ENCODE data around the gene ERC1.
"Not testable (repeated sequence)": the region's sequence is repeated elsewhere in the genome, so short reads cannot be mapped to it uniquely, and the experiment has no call there.

Gene ERC1

GRCh38 chr12:1034751-1035457, 43.9 kb downstream of the ERC1 start:
- no peak for DNase-seq

GRCh38 chr12:1041478-1041877, 50.5 kb downstream of the ERC1 start:
- DNase-seq: no peak

DNA sequence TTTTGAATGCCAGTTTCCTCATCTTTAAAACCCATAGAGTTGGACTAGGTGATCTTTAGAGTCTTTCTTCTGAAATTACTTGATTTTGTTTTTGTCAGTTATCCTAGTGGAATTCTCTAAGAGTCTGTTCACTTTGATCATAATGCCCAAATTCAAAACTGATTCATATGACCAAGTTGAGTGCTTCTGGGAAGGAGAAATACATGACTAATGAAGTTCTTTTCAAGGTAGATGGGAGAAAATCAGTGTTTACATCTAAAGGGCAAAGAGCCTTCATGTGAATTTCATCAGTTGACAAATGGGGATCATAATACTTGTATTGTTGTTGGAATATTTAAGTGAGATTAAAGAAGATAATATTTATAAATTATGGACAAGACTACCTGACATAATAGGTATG, 53.2 kb downstream of the ERC1 start:
- no peak for DNase-seq

DNA sequence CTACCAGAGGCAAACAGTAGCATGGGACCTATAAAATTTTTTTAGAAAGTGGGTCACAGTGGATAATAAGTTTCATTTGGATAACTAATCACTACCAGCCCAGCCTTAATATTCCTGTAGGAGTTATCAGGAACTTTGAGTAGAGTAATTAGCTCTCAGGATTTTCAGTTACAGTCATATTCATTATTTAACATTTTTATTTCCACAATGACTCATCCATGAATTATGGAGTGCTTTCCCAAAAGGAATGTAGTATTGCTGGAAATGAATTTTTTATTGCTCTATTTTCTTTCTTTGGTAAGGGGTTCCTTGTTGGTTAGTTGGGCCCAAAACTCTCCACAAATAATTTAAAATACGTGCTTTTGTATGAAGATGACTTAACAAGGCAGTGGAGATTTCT, 53.7 kb downstream of the ERC1 start:
- DNase-seq: peak in 1 of 2 experiments; percentile 42

- DNase-seq: no peak
Measured at GRCh38 chr12:1046727-1047126, 55.7 kb downstream of the ERC1 start.

- DNase-seq: no peak
Measured at GRCh38 chr12:1047898-1048660, 57.1 kb downstream of the ERC1 start.

- DNase-seq: no peak
Measured at GRCh38 chr12:1050059-1050707, 59.2 kb downstream of the ERC1 start.

DNA sequence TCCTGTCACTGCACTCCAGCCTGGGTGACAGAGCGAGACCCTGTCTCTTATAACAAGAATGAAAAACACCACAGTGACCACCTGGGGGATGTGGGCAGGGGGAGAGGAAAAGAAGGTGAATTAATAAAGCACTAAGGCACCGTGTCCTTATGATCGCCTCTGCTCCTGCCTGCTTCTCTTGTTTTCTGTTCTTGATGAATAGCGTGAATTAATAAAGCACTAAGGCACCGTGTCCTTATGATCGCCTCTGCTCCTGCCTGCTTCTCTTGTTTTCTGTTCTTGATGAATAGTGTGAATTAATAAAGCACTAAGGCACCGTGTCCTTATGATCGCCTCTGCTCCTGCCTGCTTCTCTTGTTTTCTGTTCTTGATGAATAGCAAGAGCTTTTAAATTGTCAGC, 60.6 kb downstream of the ERC1 start:
- not testable (repeated sequence) for DNase-seq

GRCh38 chr12:1053690-1054089, 62.7 kb downstream of the ERC1 start:
- no peak for DNase-seq

- DNase-seq: no peak
Measured at GRCh38 chr12:1054117-1054870, 63.3 kb downstream of the ERC1 start.

GRCh38 chr12:1056390-1056789, 65.4 kb downstream of the ERC1 start:
- no peak for DNase-seq

GRCh38 chr12:1058423-1058822, 67.4 kb downstream of the ERC1 start:
- DNase-seq: no peak

- DNase-seq: no peak
Measured at GRCh38 chr12:1059162-1059561, 68.1 kb downstream of the ERC1 start.

DNA sequence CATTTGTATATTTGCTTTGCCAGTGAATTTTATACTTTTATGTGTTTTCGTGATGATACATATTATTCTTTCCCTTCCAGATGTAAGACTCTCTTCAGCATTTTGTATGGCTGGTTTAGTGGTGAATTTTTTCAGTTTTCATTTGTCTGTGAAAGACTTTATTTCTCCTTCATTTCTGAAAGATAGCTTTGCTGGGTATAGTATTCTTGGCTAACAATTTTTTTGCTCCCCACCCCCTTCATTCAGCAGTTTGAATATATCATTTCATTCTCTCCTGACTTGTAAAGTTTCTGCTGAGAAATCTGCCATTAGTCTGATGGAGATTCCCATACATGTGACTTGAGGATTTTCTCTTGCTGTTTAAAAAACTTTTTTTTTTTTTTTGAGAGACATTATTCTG, 72.8 kb downstream of the ERC1 start:
- DNase-seq: no peak

GRCh38 chr12:1064317-1064716, 73.3 kb downstream of the ERC1 start:
- DNase-seq: no peak

GRCh38 chr12:1065629-1066028, 74.6 kb downstream of the ERC1 start:
- no peak for DNase-seq

DNA sequence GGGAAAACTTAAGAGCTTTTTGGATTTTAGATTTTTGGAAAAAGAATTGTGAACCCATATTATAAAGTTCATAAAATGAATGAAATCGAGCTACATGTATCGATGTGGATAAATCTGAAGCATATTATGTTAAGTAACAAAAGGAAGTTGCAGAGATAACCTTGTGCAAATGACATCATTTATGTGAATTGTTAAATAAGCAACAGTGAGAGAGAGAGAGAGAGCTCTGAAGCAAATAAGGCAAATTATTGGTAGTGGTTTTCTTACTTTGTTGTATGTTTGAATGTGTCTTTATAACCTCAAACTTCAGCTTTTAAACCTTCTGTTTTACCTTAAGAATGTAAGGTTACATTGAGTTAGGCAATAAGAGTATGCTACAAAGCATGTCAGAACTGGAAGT, 78.8 kb downstream of the ERC1 start:
- DNase-seq: no peak

GRCh38 chr12:1071182-1071581, 80.2 kb downstream of the ERC1 start:
- no peak for DNase-seq

GRCh38 chr12:1073652-1074051, 82.6 kb downstream of the ERC1 start:
- DNase-seq: no peak

- DNase-seq: no peak
Measured at GRCh38 chr12:1077036-1077803, 86.2 kb downstream of the ERC1 start.

DNA sequence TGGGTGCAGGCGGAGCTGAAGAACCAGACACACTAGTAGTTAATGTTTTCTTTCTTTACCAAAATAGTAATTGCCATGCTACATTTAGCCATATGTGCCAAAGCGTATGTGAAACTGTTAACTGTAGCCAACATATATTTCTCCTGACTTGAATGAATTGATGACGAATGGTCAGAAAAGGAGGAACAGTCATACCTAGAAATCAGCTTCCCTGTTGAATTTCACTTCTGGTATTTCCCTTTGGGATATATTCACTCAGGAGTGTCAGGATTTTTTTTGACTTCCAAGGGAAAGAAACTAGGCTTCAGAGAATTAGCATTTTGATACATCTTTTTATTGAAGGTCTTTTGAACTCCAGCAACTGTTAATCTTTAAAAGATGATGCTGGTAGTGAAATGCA, 87.0 kb downstream of the ERC1 start:
- no peak for DNase-seq

DNA sequence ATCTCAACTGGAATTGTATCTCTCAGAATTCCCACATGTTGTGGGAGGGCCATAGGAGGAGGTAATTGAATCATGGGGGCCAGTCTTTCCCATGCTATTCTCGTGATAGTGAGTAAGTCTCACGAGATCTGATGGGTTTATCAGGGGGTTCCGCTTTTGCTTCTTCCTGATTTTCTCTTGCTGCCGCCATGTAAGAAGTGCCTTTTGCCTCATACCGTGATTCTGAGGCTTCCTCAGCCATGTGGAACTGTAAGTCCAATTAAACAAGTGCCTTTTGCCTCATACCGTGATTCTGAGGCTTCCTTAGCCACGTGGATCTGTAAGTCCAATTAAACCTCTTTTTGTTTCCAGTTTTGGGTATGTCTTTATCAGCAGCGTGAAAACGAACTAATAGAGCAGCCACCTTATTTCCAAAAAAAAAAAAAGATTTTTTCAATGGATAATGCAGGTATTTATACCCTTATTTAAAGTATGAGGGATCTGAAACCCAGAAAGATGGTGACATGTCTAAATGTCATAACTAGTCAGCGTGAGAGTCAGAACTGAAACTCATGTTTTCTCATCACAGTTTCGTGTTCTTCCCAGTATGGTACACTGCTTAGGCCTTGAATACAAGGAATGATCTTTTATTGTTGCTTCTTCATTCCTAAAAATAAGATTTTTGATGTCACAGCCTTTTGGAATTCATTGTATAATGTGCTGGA, 89.6 kb downstream of the ERC1 start:
- DNase-seq: no peak
